ENCODE measurements around the gene GSG1L.

GSG1L gene

GRCh38 chr16:27823421-27823820 is 240.1 kb downstream of the GSG1L start:
- Histone ChIP-seq H3K27me3 (ENCODE audit: low read length) (no peaks in the 10 kb centered on the region), H3K9me2 (replicated peaks; ENCODE audit: insufficient read depth, low read length) (no peaks in the 10 kb centered on the region), H3K9ac (ENCODE audit: low read length) (no peak overlapping the region), H3K27ac (ENCODE audit: low read depth, low read length) (no peak overlapping the region), H3K4me3 (ENCODE audit: insufficient read depth, low read length, poor library complexity, severe bottlenecking) (no peak overlapping the region), H3K79me2 (ENCODE audit: insufficient read depth, low read length) (no peaks in the 10 kb centered on the region), H2AFZ (ENCODE audit: low read depth, low read length, severe bottlenecking) (no peak overlapping the region), H3K36me3 (ENCODE audit: low read length) (no peaks in the 10 kb centered on the region), H3K4me2 (ENCODE audit: low read depth, low read length, poor library complexity, severe bottlenecking) (no peak overlapping the region), H3K9me3 (ENCODE audit: insufficient read depth, low read length) (no peaks in the 10 kb centered on the region), H4K20me1 (ENCODE audit: low read depth, low read length) (no peaks in the 10 kb centered on the region), H3F3A (ENCODE audit: insufficient read depth) (no peaks in the 10 kb centered on the region)
- no peak for TF ChIP-seq EZH2phosphoT487 (conservative IDR thresholded peaks at IDR 0.05; ENCODE audit: low read length)
- no peak for TF ChIP-seq CTCF (IDR thresholded peaks at IDR 0.05; ENCODE audit: insufficient read depth, low read length, poor library complexity, severe bottlenecking)

GRCh38 chr16:27822996-27823395 is 240.5 kb downstream of the GSG1L start:
- TF ChIP-seq CTCF (IDR thresholded peaks at IDR 0.05; ENCODE audit: insufficient read depth, low read length, poor library complexity, severe bottlenecking) (no peak), EZH2phosphoT487 (conservative IDR thresholded peaks at IDR 0.05; ENCODE audit: low read length) (no peak)
- no peaks in the 10 kb centered on the region for H3K79me2 ChIP-seq (ENCODE audit: insufficient read depth, low read length)
- H3K27ac ChIP-seq (ENCODE audit: low read depth, low read length): no peak overlapping the region
- H3K9me2 ChIP-seq (replicated peaks; ENCODE audit: insufficient read depth, low read length): no peaks in the 10 kb centered on the region
- no peaks in the 10 kb centered on the region for H3K9me3 ChIP-seq (ENCODE audit: insufficient read depth, low read length)
- H3K4me3 ChIP-seq (ENCODE audit: insufficient read depth, low read length, poor library complexity, severe bottlenecking): no peak overlapping the region
- H4K20me1 ChIP-seq (ENCODE audit: low read depth, low read length): no peaks in the 10 kb centered on the region
- H3K9ac ChIP-seq (ENCODE audit: low read length): no peak overlapping the region
- no peaks in the 10 kb centered on the region for H3K36me3 ChIP-seq (ENCODE audit: low read length)
- H3F3A ChIP-seq (ENCODE audit: insufficient read depth): no peaks in the 10 kb centered on the region
- H3K27me3 ChIP-seq (ENCODE audit: low read length): no peaks in the 10 kb centered on the region
- H2AFZ ChIP-seq (ENCODE audit: low read depth, low read length, severe bottlenecking): no peak overlapping the region
- no peak overlapping the region for H3K4me2 ChIP-seq (ENCODE audit: low read depth, low read length, poor library complexity, severe bottlenecking)

- Histone ChIP-seq H3K4me3 (ENCODE audit: insufficient read depth, low read length, poor library complexity, severe bottlenecking) (no peak overlapping the region), H3K4me2 (ENCODE audit: low read depth, low read length, poor library complexity, severe bottlenecking) (no peak overlapping the region), H3K36me3 (ENCODE audit: low read length) (no peaks in the 10 kb centered on the region), H3K27me3 (ENCODE audit: low read length) (no peaks in the 10 kb centered on the region), H4K20me1 (ENCODE audit: low read depth, low read length) (no peaks in the 10 kb centered on the region), H3K9me3 (ENCODE audit: insufficient read depth, low read length) (no peaks in the 10 kb centered on the region), H3K79me2 (ENCODE audit: insufficient read depth, low read length) (no peaks in the 10 kb centered on the region), H3F3A (ENCODE audit: insufficient read depth) (no peaks in the 10 kb centered on the region), H2AFZ (ENCODE audit: low read depth, low read length, severe bottlenecking) (no peak overlapping the region), H3K27ac (ENCODE audit: low read depth, low read length) (no peak overlapping the region), H3K9ac (ENCODE audit: low read length) (no peak overlapping the region), H3K9me2 (replicated peaks; ENCODE audit: insufficient read depth, low read length) (no peaks in the 10 kb centered on the region)
- no peak for TF ChIP-seq EZH2phosphoT487 (conservative IDR thresholded peaks at IDR 0.05; ENCODE audit: low read length)
- no peak for TF ChIP-seq CTCF (IDR thresholded peaks at IDR 0.05; ENCODE audit: insufficient read depth, low read length, poor library complexity, severe bottlenecking)
Observed at GRCh38 chr16:27822529-27822928, 241.0 kb downstream of the GSG1L start.
